ENCODE data around the gene CCNB3.
"Not testable (repeated sequence)": the region's sequence is repeated elsewhere in the genome, so short reads cannot be mapped to it uniquely, and the experiment has no call there.

Gene CCNB3

GRCh38 chrX:50204364-50204899 is at the start of gene CCNB3:
TSS of gene CCNB3 (plus strand) at chrX:50204765. CDS start at chrX:50285164, 80,399 bp downstream.
- peak; percentile 59 for DNase-seq (ENCODE audit: low spot score)

- DNase-seq (ENCODE audit: low spot score): no peak
Observed at GRCh38 chrX:50157545-50158135, 46.9 kb upstream of the CCNB3 start.

- no peak for DNase-seq (ENCODE audit: low spot score)
Observed at GRCh38 chrX:50158593-50158992, 46.0 kb upstream of the CCNB3 start.

GRCh38 chrX:50161127-50161526 is 43.4 kb upstream of the CCNB3 start:
- DNase-seq (ENCODE audit: low spot score): no peak

- DNase-seq (ENCODE audit: low spot score): no peak
Observed at GRCh38 chrX:50165727-50166126, 38.8 kb upstream of the CCNB3 start.

- DNase-seq (ENCODE audit: low spot score): no peak
Observed at GRCh38 chrX:50167366-50167765, 37.2 kb upstream of the CCNB3 start.

GRCh38 chrX:50168241-50168687 is 36.3 kb upstream of the CCNB3 start:
- DNase-seq (ENCODE audit: low spot score): no peak

GRCh38 chrX:50169717-50170116 is 34.8 kb upstream of the CCNB3 start:
- DNase-seq (ENCODE audit: low spot score): no peak

GRCh38 chrX:50180073-50180940 is 24.3 kb upstream of the CCNB3 start:
- no peak for DNase-seq (ENCODE audit: low spot score)

GRCh38 chrX:50183891-50184290 is 20.7 kb upstream of the CCNB3 start:
- no peak for DNase-seq (ENCODE audit: low spot score)

GRCh38 chrX:50188859-50189600 is 15.5 kb upstream of the CCNB3 start:
- no peak for DNase-seq (ENCODE audit: low spot score)

- no peak for DNase-seq (ENCODE audit: low spot score)
Observed at GRCh38 chrX:50198348-50198747, 6.2 kb upstream of the CCNB3 start.

- no peak for DNase-seq (ENCODE audit: low spot score)
Observed at GRCh38 chrX:50200907-50201306, 3.7 kb upstream of the CCNB3 start, which contains the start of gene AKAP4. TSS of gene AKAP4 (minus strand) at chrX:50201007. CDS start at chrX:50200889, 118 bp downstream.

- DNase-seq (ENCODE audit: low spot score): no peak
Observed at GRCh38 chrX:50202539-50202938, 2.0 kb upstream of the CCNB3 start.

- DNase-seq (ENCODE audit: low spot score): no peak
Observed at GRCh38 chrX:50206753-50207152, 2.2 kb downstream of the CCNB3 start.

- no peak for DNase-seq (ENCODE audit: low spot score)
Observed at GRCh38 chrX:50211510-50211909, 6.9 kb downstream of the CCNB3 start.

- DNase-seq (ENCODE audit: low spot score): no peak
Observed at GRCh38 chrX:50281253-50281652, 76.7 kb downstream of the CCNB3 start.

- no peak for DNase-seq (ENCODE audit: low spot score)
Observed at GRCh38 chrX:50327235-50327634, 122.7 kb downstream of the CCNB3 start.

GRCh38 chrX:50332668-50333067 is 128.1 kb downstream of the CCNB3 start:
- not testable (repeated sequence) for DNase-seq (ENCODE audit: low spot score)

- no peak for DNase-seq (ENCODE audit: low spot score)
Observed at GRCh38 chrX:50333308-50333707, 128.7 kb downstream of the CCNB3 start.

- no peak for DNase-seq (ENCODE audit: low spot score)
Observed at GRCh38 chrX:50343917-50344316, 139.4 kb downstream of the CCNB3 start.

- no peak for DNase-seq (ENCODE audit: low spot score)
Observed at GRCh38 chrX:50372966-50373365, 168.4 kb downstream of the CCNB3 start.
